Stimulated activated CD8-positive, alpha-beta memory T cell treated with anti-CD3 and anti-CD28 coated beads, Interleukin-15, amount 100 ng/mL, for 24 hours (primary cell): ENCODE data around the gene MPZL1.
A peak's percentile ranks its signal among the peaks of the same experiment; 100 is the strongest.

Source experiments
- DNase-seq: peaks from one replicate; pipeline ENCODE4 v3.0.0-alpha.2; 2020; ENCODE audit warnings: low read depth

The MPZL1 gene

DNA sequence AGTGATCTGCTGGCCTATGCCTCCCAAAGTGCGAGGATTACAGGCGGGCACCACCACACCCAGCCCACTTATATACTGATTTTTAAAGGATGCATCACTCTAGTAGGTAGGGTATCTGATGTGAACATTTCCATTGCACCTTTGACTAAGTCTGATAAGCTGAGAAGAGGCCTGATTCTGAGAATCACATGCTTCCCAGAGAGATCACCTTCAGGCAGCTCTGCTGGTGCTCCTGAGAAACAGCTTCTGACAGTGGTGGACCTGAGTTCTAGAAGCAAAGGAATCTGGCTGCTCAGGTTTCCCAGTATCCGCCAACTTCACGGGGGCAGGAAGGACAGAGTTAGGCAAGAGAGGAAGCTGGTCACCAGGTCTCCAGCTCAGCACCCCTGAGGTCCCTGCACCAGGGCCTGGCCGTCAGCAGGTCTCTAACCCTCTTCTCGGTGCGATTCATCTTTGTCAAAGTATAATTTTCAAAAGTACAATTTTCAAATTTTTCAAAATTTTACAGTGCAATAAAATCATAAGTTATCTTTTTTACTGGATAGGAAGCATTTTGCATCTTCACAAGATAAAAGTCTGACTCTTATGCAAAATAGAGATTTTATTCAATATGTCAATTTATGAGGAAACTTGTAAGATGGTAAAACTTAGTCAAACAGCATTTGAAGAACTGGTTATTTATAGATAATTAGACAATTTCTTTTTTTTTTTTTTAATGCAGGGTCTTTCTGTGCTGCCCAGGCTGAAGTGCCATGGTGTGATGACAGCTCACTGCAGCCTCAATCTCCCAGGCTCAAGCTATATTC is 25.8 kb upstream of the MPZL1 start:
- DNase-seq = no peak

DNA sequence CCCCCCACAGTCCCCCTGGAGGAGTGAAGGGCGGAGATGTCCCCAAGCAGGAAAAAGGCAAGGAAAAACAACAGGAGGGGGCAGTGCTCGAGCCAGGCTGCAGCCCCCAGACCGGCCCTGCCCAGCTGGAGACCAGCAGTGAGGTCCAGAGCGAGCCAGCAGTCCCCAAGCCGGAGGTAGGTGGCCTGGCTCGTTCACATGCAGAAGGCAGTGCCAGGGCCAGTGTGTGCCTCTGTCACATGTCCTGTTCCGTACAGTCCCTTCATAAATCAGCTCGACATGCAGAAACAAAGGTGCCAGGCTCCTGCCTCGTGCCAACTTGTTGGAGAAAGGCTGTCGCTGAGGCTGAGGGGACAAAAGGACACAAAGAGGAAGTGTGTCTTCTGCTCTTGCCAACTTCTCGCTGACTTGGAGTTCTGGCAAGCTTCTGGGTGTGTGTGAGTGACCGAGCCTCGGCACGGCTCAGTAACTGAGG is 24.1 kb upstream of the MPZL1 start:
- no peak for DNase-seq

DNA sequence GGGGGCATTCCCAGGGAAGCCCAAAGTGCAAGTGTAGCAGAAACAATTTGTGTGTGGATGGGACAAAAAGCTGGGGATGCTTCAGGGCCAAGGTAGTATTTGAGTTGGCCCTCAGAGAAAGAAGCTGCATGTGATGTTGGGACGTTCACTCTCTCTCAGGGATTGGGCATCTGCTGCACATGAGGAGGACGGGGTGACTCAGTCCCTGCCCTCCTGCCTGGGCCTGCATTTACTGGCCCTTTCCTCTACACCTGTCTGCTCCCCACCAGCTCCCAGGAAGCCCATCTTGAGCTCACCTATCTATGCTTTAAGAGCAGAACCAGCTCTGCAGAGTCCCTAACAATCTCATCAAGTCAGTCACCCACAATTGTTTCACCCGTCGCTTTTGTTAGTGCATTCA is 23.5 kb upstream of the MPZL1 start:
- DNase-seq = no peak

DNA sequence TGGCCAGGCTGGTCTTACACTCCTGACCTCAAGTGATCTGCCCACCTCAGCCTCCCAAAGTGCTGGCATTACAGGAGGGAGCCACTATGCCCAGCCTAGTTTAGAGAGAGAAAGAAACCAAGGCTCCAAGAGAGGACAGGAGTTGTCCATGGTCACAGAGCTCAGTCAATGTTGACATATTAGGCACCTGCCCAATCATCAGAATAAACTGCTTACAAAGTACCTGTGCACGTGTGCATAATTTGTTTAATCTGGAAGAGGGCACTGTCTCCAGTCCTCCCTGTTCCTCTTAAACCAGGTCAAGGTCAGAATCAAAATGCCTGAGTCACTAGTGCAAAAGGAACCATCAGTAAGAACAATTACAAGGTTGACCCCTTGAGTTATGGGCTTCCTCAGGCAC is 20.3 kb upstream of the MPZL1 start:
- no peak for DNase-seq

DNA sequence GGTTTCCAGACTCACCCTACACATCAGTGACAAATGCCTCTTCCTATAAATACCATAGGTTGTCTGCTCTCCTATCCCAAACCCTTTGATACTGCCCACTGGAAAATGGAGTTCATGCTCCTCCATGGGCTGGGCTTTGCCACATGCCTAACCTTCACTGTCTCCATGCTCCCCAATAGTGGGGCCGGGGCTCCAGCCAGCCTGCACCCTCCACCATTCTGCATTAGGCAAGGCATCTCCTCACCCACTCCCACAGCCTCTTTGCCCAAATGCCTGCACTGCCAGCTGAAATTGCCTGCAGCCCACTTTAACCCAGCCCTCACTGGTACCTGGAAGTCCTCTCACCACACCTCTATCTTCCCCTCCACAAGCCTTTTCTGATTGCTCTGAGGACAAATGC is 18.2 kb upstream of the MPZL1 start:
- no peak for DNase-seq

DNA sequence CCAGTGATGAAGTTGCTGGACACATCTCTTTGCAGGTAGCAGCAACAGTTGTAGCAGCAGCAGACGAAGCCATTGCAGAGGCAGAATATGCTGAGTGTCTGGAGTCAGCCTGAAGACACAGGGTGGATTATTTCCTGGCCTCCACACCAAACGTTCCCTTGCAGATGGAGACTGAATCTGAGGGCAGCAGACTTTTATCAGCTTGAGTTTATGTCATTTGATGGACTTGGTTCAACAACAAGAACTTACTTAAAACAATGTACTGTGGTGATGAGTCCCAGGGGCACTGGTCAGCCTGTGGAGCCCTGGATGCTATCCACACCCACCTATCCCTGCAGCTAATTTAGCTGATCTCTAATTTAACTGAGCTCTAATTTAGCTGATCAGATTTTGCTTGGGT is 17.1 kb upstream of the MPZL1 start:
- DNase-seq = no peak

DNA sequence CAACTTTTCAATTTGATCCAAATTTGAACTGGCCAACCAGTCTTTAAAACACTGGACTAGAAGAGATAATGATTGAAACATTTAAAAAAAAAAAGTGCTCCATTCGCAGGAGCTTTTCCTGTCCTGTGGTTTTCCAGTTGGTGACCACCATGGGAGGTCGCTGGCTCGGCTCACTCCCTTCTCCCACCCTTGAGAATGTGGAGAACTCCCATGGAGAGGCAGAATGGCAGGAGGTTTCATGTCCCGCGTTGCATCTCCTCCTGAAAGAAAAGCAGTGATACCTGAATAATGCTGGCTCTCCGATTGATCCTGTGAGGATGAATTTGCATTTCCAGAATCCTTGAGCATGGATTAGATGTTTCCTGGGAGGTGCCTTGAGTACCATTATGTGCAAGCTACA is 16.5 kb upstream of the MPZL1 start:
- DNase-seq = no peak

DNA sequence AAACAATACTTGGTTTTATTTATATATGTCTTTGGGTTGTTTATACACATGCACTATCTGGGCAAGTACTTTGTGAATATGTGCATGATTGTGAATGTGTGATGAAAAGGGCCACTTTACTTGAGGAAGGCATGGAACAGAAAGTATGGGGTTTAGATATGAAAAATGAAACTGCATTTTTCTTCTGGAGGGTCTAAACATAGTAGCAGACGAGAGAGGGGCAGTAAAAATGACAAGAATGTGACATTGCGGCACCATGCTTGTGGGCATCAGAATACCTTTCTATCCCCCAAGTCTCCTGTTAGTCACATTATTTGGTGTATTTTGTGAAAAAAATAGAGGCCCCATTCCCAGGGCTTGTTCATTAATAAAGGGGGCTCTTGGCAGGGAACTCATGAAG is 15.4 kb upstream of the MPZL1 start:
- DNase-seq = no peak

DNA sequence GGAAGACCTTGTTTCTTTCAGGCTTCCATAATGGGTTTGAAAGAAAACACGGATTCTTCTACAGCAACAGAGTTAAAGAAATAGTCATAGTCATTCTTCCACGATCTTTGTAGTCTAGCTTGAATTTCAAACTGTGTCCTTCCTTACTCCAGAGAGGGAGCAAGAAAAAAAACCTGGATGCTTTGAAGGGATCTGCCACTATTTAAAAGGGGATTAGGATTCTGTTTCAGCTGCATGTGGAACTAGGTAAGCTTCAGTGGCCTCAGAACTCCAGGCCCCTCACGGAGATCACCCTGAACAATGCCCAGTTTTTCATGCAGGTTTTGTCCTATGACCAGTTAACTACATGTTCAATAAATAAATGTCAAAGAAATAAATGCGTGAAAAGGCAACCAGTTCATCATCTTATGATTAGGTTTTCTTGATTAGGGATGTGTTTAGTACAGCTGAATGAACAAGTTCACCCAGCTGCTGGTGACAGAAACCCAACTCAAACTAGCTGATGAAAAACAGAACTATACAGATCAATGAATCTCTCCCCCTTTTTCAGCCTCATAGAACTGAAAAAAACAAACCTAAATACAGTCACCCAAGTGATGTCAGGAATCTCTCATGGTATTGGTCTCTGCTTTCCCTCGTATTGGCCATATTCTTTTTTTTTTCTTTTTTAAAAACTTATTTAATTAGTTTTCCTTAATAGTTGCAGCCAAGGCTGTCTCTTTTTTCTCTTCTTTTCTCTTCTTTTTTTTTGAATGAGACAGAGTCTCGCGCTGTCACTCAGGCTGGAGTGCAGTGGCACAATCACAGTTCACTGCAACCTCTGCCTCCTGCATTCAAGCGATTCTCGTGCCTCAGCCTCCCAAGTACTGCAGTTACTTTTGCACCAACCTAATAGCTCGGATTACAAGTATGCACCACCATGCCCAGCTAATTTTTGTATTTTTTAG is 14.6 kb upstream of the MPZL1 start:
- DNase-seq = no peak

DNA sequence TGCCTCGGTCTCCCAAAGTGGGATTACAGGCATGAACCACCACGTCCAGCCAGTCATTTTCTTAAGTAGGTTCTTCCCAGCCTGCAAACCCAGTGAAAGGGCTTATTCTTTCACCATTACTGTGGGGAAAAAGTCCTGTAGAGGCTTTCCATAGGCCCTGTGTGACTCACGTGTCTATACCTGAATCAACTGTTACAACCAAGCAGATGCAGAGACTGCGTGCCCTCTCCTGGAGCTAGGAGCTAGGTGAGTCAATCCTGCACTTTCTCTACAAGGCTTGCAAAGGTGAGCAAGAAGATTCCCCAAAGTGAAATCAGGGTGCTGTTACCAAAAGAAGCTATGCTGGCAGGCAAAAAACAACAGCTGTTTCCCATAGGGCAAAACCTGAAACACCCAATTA is 13.8 kb upstream of the MPZL1 start:
- no peak for DNase-seq

DNA sequence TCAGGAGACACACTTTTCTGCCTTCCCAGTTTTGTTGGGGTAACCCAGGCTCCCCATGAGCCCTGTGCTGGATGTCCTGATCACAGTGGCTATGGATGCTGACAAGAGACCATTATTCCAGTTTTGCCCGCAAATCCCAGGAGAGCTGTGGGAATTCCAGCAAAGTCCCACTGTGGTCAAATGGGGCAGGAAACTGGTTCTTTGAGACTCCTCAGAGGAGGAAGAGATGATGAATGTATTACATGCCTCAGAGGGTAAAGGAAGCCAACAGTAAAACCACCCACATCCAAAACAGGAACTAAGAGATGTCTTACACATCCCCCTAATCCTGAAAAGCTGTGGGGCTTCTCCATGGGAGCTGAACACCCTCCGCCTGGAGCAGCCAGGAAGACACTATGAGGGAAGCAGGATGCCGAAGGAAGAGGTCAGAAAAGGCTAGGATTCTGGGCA is 12.8 kb upstream of the MPZL1 start:
- DNase-seq = no peak

DNA sequence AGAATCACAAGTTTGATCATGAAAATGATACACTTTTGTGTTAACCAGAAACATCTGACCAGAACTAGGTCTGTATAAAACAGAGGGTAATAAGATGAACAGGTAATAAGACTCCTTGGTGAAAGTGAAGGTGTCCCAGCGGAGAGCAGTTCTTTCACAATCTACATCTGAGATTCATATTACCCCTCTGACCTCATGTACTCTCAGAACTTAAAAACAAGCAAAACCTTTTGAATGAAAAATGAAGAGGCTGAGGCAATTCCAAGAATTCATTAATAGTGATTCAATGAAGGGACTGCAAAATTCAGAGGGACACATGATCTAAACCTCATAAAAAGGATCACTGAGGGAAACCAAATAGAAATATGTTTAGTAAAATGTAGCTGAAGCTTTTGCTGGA is 10.9 kb upstream of the MPZL1 start:
- no peak for DNase-seq

DNA sequence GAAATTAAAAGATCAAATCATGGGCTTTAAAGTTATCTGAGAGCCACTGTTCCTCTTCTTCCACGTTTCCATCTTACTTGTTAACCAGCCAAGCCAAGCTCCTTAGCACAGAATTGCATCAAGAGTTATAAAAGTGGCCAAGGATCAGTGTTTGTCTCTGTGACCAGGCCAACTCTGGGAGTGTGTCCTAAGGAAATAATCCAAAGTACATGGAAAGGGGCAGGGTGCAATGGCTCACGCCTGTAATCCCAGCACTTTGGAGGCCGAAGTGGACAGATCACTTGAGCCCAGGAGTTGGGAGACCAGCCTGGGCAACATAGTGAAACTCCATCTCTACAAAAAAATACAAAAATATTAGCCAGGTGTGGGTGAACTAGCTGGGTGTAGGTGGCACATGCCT is 10.0 kb upstream of the MPZL1 start:
- DNase-seq = no peak

DNA sequence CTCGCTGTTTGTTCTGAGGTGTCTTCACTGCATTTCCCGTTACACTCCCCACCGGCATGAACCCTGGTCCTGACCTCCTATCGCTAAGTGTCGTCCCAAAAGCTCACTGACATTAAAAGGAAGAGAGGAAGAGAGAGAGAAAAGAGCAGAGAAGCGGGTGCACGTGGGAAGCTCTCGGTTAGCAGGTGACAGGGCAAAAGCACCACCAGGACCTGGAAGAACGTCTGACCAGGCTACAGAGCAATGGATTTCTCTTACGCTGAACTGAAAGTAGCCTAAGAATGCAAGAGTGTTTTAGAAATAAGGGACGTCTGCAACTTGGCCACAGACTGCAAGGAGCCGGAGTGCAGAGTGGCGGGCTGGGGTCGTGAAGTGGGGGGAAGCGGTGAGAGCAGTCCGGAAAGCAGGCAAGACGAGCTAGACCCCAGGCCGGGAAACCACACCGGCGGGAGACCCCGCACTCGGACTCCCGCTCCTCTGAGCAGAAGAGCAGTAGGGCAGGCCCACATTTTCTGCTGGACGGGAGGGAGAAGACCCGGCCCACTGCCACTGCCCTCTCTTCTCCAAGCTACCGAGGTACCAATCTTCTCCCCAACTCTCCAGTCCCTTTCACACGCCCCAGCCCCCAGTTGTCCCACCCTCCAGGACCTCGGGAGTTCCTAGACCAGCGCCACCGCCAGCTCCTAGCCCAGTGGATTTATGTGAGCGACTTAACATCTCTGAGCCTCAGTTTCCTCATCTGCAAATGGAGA is 8.3 kb upstream of the MPZL1 start:
- no peak for DNase-seq

DNA sequence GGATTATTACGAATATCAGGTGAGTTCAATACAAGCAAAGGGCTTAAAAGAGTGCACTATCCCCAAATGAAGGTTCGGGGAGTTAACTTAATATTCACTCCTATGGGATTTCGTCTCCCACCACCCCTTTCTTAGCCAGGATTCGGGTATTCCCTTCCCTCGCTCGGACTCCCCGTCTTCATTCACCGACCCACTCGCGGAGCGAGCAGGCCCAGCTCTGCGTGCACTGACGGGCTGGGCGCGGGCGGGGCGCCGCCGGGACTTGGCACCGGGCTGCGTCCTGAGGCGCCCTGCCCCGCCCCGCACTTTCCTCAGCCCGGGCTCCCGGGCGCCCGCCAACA is 7.7 kb upstream of the MPZL1 start:
- no peak for DNase-seq

DNA sequence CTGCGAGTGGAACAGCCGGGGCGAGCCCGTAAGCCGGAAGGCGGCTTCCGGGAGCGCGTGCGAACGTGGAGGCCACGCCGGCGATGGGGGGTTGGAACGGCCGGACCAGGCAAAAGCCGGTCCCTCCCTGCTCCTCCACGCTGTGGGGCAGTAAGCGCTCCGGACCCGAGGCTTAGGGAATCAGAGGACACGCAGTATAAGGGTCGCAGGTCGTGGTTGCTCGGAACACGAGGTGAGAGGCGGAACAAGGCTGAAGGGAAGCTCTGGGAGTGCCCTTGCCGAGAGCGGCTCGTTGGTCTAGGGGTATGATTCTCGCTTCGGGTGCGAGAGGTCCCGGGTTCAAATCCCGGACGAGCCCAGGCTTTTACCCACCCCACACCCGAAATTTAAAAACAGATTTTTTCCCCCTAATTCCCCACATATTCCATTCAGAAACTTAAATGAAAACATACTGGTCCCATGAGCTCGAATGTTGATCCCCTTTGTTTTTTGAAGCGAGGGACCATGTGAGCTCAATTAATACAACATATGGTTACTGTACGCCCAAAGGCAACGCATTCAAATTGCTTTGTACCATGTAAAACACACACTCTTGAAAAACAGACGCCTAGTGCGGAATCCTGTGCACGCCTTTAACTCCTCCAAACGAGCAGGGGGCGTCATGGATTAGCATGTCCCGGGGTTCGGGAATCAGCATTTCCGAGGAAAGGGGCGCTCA is 7.2 kb upstream of the MPZL1 start:
- peak; percentile 95 for DNase-seq

DNA sequence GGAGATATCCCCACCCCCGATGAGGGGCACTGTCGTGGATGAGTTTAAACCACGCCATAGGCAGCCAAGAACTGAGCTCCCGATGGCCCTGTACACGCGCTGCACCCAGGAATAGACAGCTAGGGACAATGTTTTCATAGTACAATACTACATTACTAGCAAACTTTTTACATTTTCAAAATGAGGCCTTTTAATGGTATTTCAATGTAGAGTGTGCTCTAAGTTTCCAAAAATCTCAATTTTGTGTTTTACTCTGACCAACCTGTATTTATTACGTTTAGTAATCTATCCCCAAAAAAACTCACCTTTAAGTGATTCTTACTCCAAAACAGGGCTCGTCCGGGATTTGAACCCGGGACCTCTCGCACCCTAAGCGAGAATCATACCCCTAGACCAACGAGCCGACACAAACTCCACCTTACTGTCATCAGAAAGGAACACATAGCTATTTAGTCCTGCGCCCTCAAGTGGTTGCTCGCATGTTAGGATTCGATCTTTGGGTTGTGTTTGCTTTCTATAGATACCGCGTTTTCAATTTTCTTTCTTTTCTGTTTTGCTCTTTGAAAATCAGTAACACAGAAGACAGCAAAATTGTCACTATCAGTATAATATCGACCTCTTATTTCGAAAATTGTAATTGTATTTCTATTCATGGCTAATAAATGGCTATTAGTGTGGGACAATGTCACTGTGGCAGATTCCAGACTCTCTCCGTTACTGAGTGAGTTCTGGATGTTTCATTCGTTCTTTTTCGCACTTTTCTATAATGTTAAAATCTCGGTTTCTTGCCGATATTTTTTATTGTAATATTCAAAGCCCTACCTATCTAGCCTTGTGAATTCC is 6.4 kb upstream of the MPZL1 start:
- DNase-seq = peak; percentile 69

DNA sequence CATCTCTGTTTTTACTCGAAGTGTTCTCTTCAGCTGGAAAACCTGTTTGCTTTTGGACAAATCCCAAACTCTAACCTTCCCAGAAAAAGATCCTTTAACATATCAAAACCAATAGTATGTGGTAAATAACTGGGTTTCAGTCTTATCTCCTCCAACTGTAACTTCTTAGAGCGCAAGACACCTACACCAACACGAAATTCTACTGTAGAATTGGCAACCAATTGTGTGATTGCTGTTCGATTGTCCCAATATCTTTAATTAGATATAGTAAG is 5.8 kb upstream of the MPZL1 start:
- no peak for DNase-seq

DNA sequence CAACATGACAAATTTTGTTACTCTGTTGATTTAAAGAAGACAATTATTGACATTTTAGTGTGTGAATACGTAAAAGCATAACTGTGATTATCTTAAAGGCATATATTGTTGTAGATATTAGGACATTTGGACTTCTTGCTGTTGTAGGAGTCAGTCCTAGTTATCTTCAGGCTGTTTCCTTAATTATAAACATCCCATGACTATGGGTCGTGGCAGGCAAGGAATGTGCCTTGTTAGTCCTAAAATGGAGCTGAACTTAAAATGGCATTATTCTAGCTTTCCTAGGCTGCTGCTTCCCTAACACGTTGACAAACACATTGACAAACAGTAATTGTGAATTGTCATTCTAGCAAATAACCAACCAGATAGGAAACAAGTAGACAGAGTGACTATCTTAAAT is 4.4 kb upstream of the MPZL1 start:
- DNase-seq = no peak

DNA sequence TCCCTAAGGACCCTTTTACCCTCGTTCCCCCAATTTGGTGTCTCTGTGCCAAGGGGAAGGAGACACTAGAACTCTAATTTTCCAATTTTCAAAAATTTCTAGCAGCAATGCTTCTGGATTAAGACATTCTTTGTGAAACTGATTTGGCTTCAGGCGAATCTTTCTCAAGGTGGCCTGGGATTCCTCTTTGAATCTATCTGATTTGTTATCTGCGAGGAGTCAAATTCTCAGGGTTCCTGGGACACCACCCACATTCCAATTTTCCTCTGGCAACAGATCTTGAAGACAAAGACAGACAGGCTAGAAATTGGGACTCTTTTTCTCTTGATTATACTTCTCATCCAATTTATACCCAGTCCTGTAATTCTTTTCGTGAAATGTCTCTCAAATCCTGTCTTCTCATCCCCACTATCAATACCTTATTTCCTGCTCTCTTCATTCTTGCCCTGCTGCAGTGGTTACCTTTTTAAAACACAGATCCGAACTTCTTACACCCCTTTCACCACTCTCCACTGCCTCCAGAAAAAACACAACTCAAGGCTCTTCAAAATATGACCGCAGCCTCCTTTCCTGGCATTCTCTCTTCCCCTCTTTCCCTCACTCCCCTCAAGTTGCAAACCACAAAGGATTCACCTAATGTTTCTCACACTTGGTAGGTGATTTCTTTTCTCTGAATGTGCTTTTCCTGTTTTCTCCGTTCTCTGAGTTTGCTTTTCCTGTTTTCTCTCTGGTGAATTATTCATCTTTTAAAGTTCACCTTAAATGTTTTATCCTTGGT is 2.7 kb upstream of the MPZL1 start:
- no peak for DNase-seq
